GM20000 (cell line): ENCODE results near the gene MPPED1.

Experiments
- DNase-seq: peaks from one replicate; pipeline ENCODE4 v3.0.0; 2012; ENCODE audit warnings: low spot score
- TF ChIP-seq, protein P1 (sequence below): IDR thresholded peaks from 2 replicates; pipeline ENCODE4 v1.5.1; 2012; ENCODE audit warnings: mild to moderate bottlenecking, control low read depth; ENCODE audit errors: extremely low read depth, missing control alignments

MPPED1 gene

GRCh38 chr22:43443152-43443471 lies 31.3 kb downstream of the MPPED1 start:
- DNase-seq, result no peak
- TF ChIP-seq, protein P1, sequence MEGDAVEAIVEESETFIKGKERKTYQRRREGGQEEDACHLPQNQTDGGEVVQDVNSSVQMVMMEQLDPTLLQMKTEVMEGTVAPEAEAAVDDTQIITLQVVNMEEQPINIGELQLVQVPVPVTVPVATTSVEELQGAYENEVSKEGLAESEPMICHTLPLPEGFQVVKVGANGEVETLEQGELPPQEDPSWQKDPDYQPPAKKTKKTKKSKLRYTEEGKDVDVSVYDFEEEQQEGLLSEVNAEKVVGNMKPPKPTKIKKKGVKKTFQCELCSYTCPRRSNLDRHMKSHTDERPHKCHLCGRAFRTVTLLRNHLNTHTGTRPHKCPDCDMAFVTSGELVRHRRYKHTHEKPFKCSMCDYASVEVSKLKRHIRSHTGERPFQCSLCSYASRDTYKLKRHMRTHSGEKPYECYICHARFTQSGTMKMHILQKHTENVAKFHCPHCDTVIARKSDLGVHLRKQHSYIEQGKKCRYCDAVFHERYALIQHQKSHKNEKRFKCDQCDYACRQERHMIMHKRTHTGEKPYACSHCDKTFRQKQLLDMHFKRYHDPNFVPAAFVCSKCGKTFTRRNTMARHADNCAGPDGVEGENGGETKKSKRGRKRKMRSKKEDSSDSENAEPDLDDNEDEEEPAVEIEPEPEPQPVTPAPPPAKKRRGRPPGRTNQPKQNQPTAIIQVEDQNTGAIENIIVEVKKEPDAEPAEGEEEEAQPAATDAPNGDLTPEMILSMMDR, result no peak

- DNase-seq, result no peak
- TF ChIP-seq, protein P1, result no peak
Observed at GRCh38 chr22:43446037-43446803, 34.4 kb downstream of the MPPED1 start.

- no peak for DNase-seq
- TF ChIP-seq, protein P1, result no peak
Observed at GRCh38 chr22:43446916-43447315, 35.1 kb downstream of the MPPED1 start.

DNA sequence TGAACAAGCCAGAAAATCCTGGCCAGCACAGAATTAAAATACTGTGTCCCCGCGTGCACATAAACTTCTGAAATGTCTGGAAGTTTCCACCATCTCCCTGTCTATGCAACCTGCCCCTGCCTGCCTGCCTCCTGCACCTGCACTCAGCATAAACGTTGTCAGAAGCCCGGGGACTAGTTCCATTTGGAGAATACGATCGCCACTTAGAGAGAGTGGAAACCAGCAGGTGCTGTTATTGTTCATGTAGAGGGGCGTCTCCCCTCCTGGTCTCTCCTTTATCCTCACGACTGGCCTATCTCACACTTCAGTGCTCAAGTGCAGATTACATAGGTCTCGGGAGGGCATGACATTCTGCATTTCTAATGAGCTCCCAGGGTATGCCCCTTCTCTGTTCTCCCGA lies 35.6 kb downstream of the MPPED1 start:
- TF ChIP-seq, protein P1, result no peak
- DNase-seq, result no peak

DNA sequence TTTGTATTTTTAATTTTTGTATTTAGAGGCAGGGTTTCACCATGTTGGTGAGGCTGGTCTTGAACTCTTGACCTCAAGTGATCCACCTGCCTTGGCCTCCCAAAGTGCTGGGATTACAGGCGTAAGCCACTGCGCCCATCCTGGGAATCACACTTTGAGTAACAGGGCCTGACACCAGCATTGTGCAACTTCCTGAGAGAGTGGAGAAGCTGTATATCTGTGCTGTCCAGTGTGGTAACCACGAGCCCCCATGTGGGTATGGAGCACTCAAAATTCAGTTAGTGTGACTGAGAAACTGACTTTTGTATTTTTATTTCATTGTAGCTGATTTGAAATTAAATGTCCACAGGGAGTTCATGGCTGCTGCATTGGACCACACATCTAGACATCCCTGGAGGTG lies 36.2 kb downstream of the MPPED1 start:
- no peak for DNase-seq
- TF ChIP-seq, protein P1, result no peak

DNA sequence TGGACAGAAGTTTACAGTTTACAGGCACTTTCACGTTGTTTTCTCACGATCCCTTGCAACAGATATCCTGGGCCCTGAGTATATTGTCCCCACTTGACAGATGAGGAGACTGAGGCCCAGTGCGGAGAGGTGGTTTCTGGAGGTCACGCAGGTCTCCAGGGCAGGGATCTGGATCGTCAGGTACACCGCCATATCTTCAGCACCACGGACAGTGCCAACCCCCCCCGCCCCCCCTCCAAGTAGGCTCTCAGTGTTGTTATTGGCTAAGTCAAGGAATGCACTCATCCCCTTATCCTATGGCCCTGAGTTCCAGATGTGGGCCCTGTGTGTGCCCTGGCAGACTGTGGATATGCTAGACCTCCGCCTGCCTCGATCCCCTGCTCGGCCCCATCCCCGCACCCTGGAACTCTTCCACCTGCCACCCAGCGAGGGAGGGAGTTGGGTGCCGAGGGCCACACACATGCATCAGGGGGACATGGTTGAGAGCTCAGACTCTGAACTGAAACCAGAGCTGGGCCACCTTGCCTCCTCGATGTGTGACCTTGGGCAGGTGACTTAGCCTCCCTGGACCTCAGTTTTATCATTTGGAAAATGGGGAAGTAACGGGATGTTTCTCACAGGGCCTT lies 37.5 kb downstream of the MPPED1 start:
- TF ChIP-seq, protein P1, result no peak
- DNase-seq, result no peak

- TF ChIP-seq, protein P1, result no peak
- DNase-seq, result no peak
Observed at GRCh38 chr22:43449831-43450225, 38.0 kb downstream of the MPPED1 start.
